Kidney tubule cell (primary cell): Measurements from ENCODE around the gene GRAMD2B.

Experiments
- DNase-seq: peaks from one replicate; pipeline ENCODE4 v3.0.0-alpha.2; 2018; ENCODE audit warnings: low spot score

GRAMD2B gene

DNA sequence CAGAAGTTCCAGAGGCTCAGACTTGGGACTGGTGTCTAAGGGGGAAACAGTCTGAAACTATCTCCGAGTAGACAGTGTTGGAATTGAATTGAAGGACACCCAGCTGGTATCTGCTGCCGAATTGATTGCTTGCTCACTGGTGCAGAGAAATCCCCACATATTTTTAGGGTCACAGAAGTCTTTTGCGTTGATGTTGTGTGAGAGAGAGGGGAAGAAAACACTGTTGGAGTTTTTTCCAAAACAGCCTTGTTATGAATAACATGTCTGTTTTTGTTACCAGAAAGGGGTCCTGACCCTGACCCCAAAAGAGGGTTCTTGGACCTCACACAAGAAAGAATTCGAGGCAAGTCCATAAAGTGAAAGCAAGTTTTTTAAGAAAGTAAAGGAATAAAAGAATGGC lies 90.5 kb downstream of the GRAMD2B start:
- no peak for DNase-seq

DNA sequence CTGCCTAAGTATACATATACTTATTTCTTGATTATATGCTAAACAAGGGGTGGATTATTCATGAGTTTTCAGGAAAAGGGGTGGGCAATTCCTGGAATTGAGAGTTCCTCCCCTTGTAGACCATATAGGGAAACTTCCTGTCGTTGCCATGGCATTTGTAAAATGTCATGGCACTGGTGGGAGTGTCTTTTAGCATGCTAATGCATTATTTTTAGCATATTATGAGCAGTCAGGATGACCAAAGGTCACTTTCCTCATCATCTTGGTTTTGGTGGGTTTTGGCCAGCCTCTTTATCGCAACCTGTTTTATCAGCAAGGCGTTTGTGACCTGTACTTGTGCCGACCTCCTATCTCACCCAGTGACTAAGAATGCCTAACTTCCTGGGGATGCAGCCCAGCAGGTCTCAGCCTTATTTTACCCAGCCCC lies 90.9 kb downstream of the GRAMD2B start:
- DNase-seq, result no peak

DNA sequence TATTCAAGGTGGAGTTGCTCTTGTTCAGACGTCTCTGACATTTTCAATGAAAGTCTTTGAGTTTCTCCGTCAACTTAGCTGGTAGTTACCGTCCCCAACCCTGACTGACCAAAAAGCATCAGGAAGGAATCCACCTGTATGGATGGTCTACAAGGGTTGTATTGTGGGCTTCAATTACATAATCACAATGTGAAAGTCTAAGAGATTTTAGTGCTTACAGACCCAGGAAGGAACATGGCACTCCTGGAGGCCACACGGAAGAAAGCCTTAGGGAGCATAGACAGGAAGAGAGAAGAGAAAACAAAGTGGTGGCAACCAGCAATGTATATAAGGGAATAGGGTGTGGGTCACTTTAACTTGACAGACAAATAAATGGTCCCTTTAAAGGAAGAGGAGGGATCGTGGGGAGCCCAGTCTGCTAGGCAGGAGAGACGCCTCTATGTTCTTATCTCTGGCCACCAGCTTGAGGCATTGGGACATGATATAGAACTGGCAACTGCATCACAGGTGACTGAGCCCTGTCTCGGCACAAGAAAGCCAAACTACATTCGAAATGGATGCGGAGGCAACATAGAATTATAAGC lies 91.4 kb downstream of the GRAMD2B start:
- no peak for DNase-seq

DNA sequence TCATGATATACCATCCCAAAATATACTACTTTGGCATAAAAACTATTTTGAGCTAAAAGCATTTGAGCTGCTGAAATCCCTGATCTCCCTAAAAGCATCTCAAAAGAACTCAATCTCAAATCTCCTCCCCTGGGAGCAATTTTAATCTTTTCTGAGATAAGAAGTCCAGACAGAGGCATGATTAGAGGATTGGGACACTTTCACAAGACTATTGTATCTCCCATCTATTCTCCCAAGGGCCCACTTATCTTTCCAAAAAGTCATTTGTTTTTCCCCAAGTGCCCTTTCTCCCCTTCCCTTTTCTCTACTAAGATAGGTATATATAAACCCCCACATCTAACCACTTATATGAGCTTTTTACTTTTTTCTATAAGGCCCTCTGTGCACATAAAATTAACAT lies 92.1 kb downstream of the GRAMD2B start:
- DNase-seq, result no peak

DNA sequence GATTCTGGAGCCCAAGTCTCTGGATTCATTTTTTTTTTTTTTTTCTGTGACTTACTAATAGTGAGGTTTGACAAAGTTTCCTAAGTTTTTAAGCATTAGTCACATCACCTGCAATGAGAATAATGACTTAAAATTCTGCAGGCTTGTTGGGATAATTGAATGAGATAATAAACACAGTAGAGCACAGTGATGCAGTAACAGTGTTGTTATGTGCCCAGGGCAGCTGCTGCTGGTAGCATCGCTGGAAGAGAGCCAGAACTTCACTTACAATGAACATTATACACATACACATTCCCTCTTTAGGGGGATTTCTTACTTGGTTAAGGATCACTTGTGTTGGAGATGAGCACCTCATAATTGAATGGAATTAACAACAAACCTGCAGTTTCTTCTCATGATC lies 92.9 kb downstream of the GRAMD2B start:
- DNase-seq, result peak; percentile 51

DNA sequence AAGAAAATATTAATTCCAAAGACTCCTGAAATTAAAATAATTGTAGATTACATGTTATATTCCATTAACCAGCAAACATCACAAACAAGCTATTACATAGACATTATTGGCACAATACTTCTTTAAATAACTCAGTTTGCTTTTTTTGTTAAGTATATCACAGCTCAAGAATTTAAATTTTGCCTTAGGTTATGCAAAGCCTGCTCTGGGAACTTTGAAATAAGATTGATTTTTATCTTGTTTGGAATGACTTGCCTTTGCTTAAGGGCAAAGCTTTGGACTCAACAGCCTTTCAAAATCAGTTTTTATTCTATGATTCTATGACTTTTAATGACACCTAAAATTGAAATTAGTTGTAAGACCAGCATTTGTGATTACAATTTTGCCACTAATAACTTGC lies 93.6 kb downstream of the GRAMD2B start:
- DNase-seq, result no peak

DNA sequence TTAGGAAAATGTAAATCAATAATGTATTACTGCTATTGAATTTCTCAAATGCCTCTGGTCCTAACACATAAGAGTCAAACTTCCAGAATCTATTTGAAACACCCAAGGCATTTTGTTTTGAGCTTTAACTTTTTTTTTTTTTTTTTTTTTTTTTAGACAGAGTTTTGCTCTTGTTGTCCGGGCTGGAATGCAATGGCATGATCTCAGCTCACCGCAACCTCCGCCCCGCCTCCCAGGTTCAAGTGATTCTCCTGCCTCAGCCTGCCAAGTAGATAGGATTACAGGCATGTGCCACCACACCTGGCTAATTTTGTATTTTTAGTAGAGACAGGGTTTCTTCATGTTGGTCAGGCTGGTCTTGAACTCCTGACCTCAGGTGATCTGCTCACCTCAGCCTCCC lies 96.0 kb downstream of the GRAMD2B start:
- DNase-seq, result peak; percentile 80

DNA sequence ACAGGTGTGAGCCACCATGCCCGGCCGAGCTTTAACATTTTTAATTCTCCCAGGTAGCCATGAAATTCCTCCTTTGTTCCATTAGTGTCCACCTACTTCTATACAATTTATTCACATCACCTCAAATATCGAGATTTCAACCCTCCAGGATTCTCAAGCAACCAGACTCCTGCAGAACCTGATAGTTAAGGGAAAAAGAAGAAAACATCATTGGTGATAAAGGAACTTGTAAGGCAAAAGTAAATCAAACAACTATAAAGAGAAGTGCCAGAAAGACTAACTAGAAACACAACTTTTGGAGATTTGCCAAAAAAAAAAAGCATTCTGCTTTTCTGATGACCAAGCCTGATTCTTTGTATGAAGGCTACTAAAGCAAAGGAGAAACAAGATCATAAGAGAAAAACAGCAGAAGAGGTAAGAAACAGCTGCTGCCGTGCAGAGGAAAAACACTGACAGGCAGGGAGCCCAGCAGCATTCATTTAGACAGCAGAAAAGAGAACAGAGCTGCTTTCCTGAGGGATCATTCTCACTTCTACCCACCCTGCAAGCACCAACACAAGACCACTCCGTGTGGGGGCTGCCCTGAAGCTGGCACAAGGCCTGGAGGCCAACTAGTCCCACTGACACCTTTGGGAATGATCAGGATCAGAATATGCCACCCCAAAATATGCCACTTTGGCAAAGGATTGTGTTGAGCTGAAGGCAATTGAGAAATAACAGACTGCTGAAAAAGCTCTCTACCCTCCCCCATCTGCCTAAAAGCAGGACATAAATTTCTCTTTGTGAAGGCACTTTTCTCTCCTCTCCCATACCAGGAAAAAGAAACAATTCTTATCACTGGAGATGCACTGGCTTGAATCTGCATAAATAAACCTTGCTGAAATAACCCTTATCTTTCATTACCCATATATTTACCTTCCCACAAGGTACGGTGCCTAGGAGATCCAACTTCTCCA lies 96.7 kb downstream of the GRAMD2B start:
- DNase-seq, result no peak

DNA sequence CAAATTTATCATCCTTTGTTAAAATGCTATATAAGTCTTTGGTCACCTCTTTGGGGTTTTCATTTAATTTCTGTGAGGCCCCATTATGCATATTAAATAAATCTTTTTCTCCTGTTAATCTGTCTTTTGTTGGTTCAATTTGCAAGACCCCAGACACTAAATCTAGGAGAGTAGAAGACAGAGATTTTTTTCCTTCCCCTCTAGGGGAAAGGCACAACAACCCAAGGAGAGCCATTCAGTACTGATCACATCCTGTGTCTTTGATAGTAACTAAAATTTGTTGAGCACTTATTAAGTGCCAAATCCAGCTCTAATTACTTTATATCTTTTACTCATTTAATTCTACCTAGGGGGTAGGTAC lies 97.4 kb downstream of the GRAMD2B start:
- DNase-seq, result no peak

DNA sequence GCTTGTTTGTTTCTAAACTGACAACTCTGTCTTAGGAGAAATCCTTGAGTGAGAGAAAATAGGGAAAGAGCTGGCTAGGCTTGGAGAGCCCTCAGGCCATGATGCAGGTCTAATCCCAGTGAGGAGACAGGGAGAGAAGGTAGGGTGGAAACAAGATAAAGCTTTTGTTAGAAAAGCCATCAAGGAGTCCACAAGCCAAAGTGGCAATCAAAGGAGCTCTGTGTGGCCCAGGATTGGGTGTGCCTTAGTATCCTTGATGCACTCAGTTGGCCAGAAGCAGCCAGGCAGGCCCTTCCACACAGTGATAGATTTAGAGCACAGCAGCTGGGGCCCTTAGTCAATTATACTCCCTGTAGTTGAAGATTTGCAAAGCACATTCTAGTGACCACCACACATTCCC lies 97.9 kb downstream of the GRAMD2B start:
- DNase-seq, result no peak

DNA sequence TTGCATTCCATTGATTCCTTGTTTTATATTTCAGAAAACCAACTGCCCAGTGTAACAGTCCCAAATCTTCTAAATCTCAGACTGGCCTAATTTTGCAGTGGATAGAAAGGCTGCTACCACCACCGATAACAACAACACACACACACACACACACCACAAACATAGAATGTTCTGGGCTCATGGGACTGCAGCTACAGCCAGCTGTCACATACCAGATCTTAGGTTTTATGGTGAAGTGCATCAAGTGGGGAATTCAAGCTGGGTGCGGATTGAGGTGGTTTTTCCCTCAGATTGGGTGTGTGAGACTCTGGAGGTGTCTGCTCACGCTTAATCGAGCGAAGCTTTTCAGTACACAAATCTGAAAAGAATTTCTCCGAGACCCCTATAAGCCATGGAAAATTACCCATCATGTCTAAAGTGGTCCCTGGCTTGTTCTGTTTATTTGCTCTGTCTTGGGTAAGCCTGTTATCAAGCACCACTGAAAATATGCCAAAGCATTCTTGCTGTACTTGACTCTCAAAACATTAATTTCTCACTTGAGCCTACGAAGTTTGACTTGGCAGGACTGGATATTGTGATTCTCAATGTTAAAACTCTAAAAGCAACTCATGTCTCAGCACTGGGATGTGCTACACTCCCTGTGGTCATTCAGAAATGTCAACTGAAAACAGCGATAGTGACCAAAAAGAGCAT lies 100.8 kb downstream of the GRAMD2B start:
- DNase-seq, result no peak

DNA sequence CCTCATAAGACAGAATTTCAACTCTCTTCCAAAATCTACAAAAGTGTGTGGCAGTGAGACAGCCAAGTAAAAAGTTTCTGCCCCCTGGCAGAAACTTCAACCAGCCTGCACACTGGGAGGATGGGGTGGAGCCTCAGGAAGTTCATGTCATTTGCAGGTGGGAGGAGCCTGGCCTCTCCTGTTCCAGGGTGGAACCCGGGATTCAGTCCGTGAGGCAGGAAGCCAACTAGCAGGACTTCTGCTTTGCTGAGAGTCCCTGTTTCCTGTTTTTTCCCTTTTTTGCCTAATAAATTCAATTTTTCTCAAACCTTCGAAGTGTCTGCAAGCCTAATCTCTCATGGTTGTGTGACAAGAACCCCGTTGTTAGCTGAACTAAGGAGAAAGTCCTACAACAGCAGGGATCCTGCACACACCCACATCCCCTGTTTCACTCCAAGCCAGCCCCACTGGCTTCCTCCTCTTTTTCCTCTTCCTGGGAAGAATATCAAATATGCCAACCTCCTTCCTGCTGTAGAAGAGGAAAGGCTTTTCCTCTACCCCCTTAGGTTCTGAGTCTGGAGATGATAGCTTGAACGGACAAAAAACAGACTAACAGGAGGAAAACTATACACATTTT lies 102.5 kb downstream of the GRAMD2B start:
- peak; percentile 61 for DNase-seq

DNA sequence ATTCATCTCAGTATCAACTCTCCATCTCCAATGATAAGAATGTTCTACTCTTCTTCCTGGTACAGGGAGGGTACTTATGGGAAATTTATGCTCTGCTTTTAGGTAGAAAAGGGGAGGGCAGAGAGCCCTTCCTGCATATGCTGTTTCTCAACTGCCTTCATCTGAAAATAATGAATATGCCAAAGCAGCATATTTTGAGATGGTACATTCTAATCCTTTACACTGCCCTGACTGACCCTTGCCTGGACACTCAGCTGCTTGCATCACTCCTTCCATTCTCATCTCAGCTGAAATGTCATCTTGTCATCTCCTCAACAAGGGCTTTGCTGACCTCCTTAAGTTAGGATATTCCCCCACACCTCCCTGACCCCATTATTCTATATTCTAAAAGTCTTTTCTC lies 103.3 kb downstream of the GRAMD2B start:
- no peak for DNase-seq

DNA sequence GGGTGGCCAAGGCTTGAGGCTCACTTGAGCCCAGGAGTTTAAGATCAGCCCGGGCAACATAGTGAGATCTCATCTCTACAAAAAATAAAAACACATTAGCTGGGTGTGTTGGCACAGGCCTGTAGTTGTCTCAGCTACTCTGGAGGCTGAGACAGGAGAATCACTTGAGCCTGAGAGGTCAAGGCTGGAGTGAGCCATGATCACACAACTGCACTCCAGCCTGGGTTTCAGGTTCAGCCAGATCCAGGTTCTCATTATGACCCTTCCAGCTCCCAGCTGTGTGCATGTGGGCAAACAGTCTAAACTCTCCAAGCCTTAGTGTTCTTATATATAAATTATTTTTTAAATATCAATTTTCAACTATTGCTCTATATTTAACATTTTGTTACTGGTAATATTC lies 103.9 kb downstream of the GRAMD2B start:
- DNase-seq, result no peak

DNA sequence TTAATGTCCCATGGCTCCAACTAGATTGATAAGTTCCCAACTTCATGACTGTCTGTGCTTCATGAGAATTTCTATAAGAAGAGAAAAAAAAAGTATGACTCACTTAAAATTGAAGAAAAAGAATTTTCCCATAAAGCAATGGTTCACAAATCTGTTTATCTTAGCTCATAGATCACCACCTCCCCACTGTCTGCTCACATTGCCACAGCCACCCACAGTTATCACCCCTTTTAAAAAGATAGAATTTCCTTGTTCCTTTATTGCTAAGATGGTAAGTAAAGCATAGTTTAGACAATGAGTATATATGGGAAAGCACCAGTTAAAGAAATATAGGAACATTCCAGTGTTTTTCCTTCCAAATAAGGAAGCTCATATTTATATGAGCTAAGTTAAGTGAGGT lies 104.7 kb downstream of the GRAMD2B start:
- DNase-seq, result peak; percentile 36

DNA sequence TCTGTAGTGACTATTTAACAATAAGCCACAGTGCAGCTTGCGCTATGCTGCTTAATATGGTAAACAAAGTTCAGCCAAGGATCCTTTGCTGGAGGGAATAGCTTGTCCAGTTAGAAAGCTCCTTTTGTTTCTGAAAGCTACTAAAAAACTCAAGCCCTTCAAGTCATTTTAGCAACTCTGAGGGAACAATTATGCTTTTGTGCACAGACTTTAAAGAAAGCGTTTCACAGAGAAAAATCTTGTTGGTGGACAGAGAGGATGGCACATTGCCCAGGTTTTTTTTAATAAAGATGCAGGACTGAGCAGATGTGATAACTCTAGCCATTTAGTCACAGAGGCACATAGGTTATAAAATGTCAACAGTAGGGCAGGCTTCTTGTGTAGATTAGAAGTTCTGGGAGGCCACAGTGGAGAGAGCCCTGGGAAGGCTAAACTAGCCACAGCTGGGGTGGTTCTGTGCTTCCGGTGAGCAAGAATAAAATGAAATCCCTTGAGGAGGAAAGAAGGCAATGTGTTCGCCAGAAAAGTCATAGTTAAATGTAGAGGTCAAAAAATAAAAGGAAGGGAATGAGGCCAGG lies 108.4 kb downstream of the GRAMD2B start:
- no peak for DNase-seq

DNA sequence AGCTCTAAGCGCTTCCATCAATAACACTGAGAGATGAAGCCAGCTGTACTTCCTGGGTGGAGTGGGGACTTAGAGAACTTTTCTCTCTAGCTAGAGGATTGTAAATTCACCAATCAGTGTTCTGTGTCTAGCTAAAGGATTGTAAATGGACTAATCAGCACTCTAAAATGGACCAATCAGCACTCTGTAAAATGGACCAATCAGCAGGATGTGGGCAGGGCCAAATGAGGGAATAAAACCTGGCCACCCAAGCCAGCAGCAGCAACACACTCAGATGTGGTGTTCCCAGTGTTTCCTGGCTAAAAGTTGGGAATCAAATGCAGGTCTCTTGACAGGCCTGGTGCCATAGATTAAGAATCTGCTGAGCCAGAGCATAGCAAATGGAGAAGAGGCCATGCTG lies 111.3 kb downstream of the GRAMD2B start:
- DNase-seq, result no peak

DNA sequence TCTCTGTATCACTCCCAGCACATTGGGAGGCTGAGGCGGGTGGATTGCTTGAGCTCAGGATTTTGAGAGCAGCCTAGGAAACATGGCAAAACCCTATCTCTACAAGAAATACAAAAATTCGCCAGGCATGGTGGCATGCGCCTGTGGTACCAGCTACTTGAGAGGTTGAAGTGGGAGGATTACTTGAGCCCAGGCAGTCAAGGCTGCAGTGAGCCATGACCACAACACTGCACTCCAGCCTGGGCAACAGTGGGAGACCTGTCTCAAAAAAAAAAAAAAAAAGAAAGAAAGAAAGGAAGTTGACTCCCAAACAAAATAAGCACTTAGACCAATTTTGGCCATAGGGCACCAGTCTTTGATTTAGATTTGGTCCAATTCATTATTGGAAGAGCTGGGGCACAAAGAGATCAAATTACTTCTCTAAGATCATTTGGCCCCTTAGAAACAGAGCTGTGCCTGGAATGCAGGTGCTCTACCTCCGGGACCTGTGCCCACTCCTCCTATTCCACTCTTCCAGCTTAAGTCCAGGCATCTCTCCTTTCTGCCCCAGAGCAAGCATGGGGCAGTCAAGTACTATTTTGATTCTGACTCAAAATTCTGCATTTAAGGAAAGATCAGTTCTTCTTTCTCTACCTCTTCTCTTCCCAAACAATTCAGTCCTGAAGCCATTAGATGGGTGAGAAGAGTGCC lies 112.8 kb downstream of the GRAMD2B start:
- DNase-seq, result no peak

DNA sequence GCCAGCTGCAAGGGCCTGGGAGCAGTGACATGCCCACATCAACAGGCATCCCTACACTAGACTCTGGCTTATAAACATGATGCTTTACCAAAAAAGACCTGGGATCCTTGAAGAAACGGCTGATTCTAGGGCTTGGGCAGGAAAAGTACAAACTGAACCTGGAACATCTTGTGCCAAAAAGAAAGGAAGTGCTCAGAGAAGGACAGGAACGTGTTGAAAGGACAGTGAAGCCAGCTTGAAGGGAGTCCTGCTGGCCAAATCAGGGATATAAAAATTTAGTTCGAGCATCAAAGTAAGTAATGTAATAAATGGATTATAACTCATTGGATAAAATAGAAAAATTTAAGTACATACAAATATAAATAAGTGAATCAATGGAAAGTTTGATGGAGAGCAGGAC lies 113.7 kb downstream of the GRAMD2B start:
- DNase-seq, result no peak

DNA sequence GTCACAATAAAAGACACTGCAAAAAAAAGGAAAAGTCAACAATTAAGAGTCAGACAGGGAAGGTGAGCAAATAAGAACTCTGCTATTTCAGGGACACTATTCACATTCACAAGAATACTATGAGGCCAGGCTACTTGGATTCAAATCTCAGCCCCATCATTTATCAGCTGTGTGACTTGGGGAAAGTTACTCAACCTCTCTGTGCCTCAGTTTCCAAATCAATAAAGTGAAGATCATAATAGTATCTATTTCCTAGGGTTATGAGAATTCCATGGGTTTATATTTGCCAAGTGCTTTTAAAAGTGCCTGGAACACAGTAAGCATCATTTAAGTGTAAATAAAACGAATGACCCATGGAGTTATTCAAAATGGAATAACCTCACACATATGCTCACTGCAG lies 115.4 kb downstream of the GRAMD2B start:
- DNase-seq, result no peak

DNA sequence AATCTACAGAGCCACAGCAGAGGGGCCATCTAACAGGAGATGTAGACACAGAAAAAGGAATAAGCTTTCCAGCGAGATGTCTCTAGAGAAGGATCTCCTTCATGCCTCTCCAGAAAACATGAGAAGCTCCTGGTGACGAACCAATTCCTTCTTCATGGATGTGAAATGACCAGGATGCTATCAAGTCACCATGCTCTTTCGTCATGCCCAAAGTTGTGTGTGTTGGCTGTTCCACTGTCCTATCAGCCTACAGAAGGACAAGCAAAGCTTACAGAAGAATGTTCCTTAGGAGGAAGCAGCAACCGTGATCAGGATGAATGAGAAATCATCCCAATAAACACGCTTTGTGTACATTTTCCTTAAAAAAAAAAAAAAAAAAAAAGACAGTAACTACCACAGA lies 117.4 kb downstream of the GRAMD2B start:
- DNase-seq, result no peak

DNA sequence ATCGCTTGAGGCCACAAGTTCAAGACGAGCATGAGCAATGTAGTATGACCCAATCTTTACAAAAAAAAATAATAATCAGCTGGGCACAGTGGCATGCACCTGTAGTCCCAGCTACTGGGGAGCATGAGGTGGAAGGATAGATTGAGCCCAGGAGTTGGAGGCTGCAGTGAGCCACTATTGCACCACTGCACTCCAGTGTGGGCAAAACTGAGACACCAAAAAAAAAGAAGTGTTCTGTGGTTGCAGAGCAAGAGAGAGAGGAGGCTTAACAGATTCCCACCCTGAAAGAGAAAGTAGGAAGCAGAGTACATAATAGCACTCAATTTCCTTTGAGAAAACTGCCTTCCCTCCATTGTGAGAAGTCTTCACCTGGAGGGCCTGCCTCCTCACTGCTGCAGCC lies 119.2 kb downstream of the GRAMD2B start:
- no peak for DNase-seq
